Measurements from ENCODE around the gene ETHE1. TPM values are rescaled to one million over a fixed set of nuclear protein-coding genes. Genes with fewer than 3 reads are reported as not detected.

Gene ETHE1
- total and polyA plus RNA-seq, 12 donors: 15.9 to 78.7 (median 33.2) TPM

GRCh38 chr19:43495082-43495481 is 31.9 kb downstream of the ETHE1 start:
- no peak for DNase-seq
- intact Hi-C loops (cut with DNase I): no loop called here
- Histone ChIP-seq H3K9me3 (replicated peaks in 1 of 3) (no peaks in the 10 kb centered on the region), H3K4me3 (no peak overlapping the region), H3K36me3 (replicated peaks in 1 of 2) (peaks cover 0 to 17% of the 10 kb centered on the region in 2 donors), H3K4me1 (replicated peaks in 1 of 2) (peaks cover 0 to 8% of the 10 kb centered on the region in 2 donors), H3K27me3 (no peaks in the 10 kb centered on the region), H3K27ac (no peak overlapping the region)
- 68 to 89% (median 85%) methylated on average over 2 to 8 of the region's 8 CpGs for WGBS, 4 donors
- no peak for TF ChIP-seq POLR2A (IDR thresholded peaks at IDR 0.05)
- no peak for TF ChIP-seq CTCF (IDR thresholded peaks at IDR 0.05)

GRCh38 chr19:43490759-43491158 is 36.2 kb downstream of the ETHE1 start:
- DNase-seq: no peak
- H3K36me3 ChIP-seq (replicated peaks in 1 of 2): peaks cover 0 to 12% of the 10 kb centered on the region in 2 donors
- no peaks in the 10 kb centered on the region for H3K9me3 ChIP-seq (replicated peaks in 1 of 3)
- H3K27me3 ChIP-seq: no peaks in the 10 kb centered on the region
- TF ChIP-seq CTCF (IDR thresholded peaks at IDR 0.05) (no peak), POLR2A (IDR thresholded peaks at IDR 0.05) (no peak)
- H3K4me1 ChIP-seq (replicated peaks in 1 of 2): peaks cover 0 to 6% of the 10 kb centered on the region in 2 donors
- intact Hi-C loops (cut with DNase I): no loop called here
- 92 to 96% (median 94%) methylated on average over 5 of the region's 5 CpGs for WGBS, 4 donors
- no peak overlapping the region for H3K27ac ChIP-seq
- no peak overlapping the region for H3K4me3 ChIP-seq

- peaks cover 0 to 5% of the 10 kb centered on the region in 2 donors for H3K36me3 ChIP-seq (replicated peaks in 1 of 2)
- peaks cover 0 to 6% of the 10 kb centered on the region in 2 donors for H3K4me1 ChIP-seq (replicated peaks in 1 of 2)
- intact Hi-C loops (cut with DNase I): no loop called here
- TF ChIP-seq CTCF (IDR thresholded peaks at IDR 0.05): no peak
- TF ChIP-seq POLR2A (IDR thresholded peaks at IDR 0.05): no peak
- DNase-seq: no peak
- H3K9me3 ChIP-seq (replicated peaks in 1 of 3): no peaks in the 10 kb centered on the region
- WGBS, 4 donors: 87 to 94% (median 93%) methylated on average over 7 of the region's 7 CpGs
- H3K4me3 ChIP-seq: no peak overlapping the region
- H3K27ac ChIP-seq: no peak overlapping the region
- no peaks in the 10 kb centered on the region for H3K27me3 ChIP-seq
Observed at GRCh38 chr19:43489979-43490599, 36.9 kb downstream of the ETHE1 start.

GRCh38 chr19:43489310-43489709 is 37.7 kb downstream of the ETHE1 start:
- Histone ChIP-seq H3K4me1 (replicated peaks in 1 of 2) (peaks cover 0 to 6% of the 10 kb centered on the region in 2 donors), H3K36me3 (replicated peaks in 1 of 2) (peaks cover 0 to 5% of the 10 kb centered on the region in 2 donors), H3K9me3 (replicated peaks in 1 of 3) (no peaks in the 10 kb centered on the region), H3K27me3 (no peaks in the 10 kb centered on the region), H3K27ac (no peak overlapping the region), H3K4me3 (no peak overlapping the region)
- WGBS, 4 donors: 64 to 69% (median 67%) methylated on average over 5 of the region's 5 CpGs
- TF ChIP-seq POLR2A (IDR thresholded peaks at IDR 0.05): no peak
- no peak for TF ChIP-seq CTCF (IDR thresholded peaks at IDR 0.05)
- DNase-seq: no peak
- intact Hi-C loops (cut with DNase I): no loop called here
